GM19239 (cell line): ENCODE measurements around the gene NOXA1.

Source experiments
- DNase-seq: peaks from one replicate; pipeline ENCODE4 v3.0.0; 2011; ENCODE audit warnings: low spot score; ENCODE audit not compliant: insufficient read length
- FAIRE-seq: peaks from 2 replicates; lab custom pipeline; 2011; peaks lifted over from hg19 to GRCh38; lab: Jason Lieb, UNC

The NOXA1 gene

GRCh38 chr9:137387114-137387890 lies 35.9 kb upstream of the NOXA1 start:
- DNase-seq, result no peak
- no peak for FAIRE-seq

GRCh38 chr9:137387891-137388560 lies 35.2 kb upstream of the NOXA1 start:
- DNase-seq (no peak), FAIRE-seq (no peak)

GRCh38 chr9:137388589-137389427 lies 34.4 kb upstream of the NOXA1 start:
- no peak for FAIRE-seq
- no peak for DNase-seq

- DNase-seq (no peak), FAIRE-seq (no peak)
These were observed 33.8 kb upstream of the NOXA1 start for GRCh38 chr9:137389428-137389746.

GRCh38 chr9:137390553-137391410 lies 32.4 kb upstream of the NOXA1 start:
- DNase-seq, result no peak
- FAIRE-seq, result no peak

DNA sequence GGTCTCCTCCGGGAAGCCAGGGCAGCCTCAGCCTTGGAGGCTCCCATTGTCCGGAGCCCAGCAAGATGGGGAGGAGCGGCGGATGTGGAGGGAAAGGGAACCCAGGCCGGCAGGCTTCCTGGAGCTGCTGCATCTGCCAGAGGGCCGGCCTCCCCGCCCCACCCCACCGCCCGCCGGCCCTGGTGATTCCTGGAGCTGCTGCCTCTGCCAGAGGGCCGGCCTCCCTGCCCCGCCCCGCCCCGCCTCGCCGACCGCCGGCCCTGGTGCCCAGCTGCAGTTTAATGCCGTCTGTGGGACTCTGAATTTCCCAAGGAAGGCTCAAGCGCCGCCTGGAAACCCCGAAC lies 31.8 kb upstream of the NOXA1 start:
- FAIRE-seq (no peak), DNase-seq (no peak)

- DNase-seq (no peak), FAIRE-seq (no peak)
These were observed 30.8 kb upstream of the NOXA1 start for GRCh38 chr9:137392232-137393007.

- FAIRE-seq, result no peak
- DNase-seq, result no peak
These were observed 29.7 kb upstream of the NOXA1 start for GRCh38 chr9:137393176-137394150.

DNA sequence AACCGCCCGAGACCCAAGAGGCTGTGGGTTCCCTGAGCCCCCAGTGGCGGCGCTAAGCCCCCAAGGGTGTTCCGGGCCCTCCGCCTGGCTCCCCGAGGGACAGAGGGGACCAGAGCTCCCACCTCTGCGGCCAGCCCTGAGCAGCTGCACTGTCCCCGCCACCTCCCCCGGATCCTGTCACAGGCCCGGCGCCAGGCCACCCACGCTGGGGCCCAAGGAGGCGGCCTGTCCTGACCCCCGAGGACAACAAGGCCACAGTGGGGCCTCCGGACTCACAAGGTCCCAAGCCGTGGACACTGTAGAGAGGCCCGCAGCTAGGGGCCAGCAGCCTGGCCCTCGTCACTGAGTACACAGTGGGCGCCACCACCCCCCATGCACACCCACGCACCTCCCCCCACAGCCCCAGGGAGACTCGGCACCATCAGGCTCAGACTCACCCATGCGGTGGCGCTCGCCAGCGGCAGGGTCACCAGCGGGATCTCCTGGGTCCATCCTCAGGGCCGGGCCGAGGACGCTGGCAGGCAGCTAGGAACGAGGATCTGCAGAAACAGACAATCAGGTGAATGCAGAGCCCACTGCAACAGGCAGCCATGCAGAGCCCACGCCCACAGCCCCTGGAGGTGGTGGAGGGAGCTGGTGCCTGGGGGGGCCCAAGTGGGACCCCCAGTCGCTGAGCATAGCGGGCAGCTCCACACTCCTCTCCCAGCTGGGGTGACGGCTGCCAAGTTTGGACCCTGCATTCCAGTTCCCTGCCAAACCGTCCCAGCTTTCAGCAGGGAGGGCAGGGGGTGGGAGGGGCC lies 28.1 kb upstream of the NOXA1 start:
- no peak for DNase-seq
- FAIRE-seq, result no peak

- no peak for FAIRE-seq
- no peak for DNase-seq
These were observed 27.6 kb upstream of the NOXA1 start for GRCh38 chr9:137395666-137396010.

- DNase-seq (no peak), FAIRE-seq (no peak)
These were observed 27.0 kb upstream of the NOXA1 start for GRCh38 chr9:137396227-137396626.

GRCh38 chr9:137396634-137397367 lies 26.4 kb upstream of the NOXA1 start:
- FAIRE-seq, result no peak
- no peak for DNase-seq

- no peak for FAIRE-seq
- DNase-seq, result no peak
These were observed 25.3 kb upstream of the NOXA1 start for GRCh38 chr9:137397675-137398423.

DNA sequence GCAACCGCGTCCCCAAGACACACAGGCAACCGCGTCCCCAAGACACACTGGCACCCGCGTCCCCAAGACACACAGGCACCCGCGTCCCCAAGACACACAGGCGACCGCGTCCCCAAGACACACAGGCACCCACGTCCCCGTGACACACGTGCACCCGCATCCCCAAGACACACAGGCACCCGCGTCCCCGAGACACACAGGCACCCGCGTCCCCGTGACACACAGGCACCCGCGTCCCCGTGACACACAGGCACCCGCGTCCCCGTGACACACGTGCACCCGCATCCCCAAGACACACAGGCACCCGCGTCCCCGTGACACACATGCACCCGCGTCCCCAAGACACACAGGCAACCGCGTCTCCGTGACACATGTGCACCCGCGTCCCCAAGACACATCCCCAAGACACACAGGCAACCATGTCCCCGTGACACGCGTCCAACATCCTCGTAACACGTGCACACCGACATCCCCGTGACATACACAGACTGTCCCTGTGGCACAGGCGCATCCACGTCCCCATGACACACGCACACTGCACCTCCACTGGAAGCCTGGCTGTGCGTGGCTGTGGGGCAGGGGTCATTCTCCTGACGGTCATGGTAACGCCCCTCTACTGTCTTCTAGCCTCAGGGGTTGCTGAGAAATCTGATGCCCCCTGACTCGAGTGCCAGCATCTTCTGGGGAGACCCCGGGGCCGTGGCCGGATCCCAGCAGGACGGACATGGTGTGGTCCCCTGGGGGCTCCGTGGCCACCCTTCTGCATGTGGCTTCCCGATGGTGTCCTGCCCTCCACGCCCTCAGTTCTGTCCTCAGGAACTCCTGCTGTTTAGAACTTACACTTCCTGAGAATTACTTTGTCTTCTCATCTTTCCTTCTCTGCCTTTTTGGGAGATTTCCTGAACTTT lies 24.4 kb upstream of the NOXA1 start:
- DNase-seq (no peak), FAIRE-seq (no peak)

DNA sequence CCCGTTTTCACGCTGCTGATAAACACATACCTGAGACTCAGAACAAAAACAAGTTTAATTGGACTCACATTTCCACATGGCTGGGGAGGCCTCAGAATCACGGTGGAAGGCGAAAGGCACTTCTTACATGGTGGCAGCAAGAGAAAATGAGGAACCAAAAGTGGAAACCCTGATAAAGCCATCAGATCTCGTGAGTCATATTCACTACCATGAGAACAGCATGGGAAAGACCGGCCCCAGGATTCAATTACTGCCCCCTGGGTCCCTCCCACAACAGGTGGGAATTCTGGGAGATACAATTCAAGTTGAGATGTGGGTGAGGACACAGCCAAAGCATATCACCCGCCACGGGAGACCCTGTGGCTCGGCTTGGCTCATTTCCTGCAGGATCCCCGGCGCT lies 20.4 kb upstream of the NOXA1 start:
- no peak for DNase-seq
- no peak for FAIRE-seq
